Hindlimb muscle (tissue), 1 donor: Measurements from ENCODE around the gene CTNNB1. TPM values are rescaled to one million over a fixed set of nuclear protein-coding genes. Genes with fewer than 3 reads are reported as not detected.

Experiments
- DNase-seq: peaks from one replicate; pipeline ENCODE4 v3.0.0-alpha.2; 2013
- polyA plus RNA-seq: library from polyadenylated mRNA; unstranded; fragments of 120-200 nt; gene quantifications from one replicate; pipeline ENCODE4 v1.2.1, GENCODE V29; 2013; ENCODE audit not compliant: insufficient read length

CTNNB1 gene
- polyA plus RNA-seq, 1 donor = 283 TPM

GRCh38 chr3:41220906-41221677 lies 21.8 kb downstream of the CTNNB1 start:
- no peak for DNase-seq

GRCh38 chr3:41222012-41222411 lies 22.7 kb downstream of the CTNNB1 start:
- DNase-seq = no peak

GRCh38 chr3:41222501-41222900 lies 23.2 kb downstream of the CTNNB1 start:
- no peak for DNase-seq

- no peak for DNase-seq
Observed at GRCh38 chr3:41223078-41223477, 23.8 kb downstream of the CTNNB1 start.

GRCh38 chr3:41223691-41224090 lies 24.4 kb downstream of the CTNNB1 start:
- DNase-seq = no peak

GRCh38 chr3:41224120-41224806 lies 25.0 kb downstream of the CTNNB1 start:
- DNase-seq = no peak

- no peak for DNase-seq
Observed at GRCh38 chr3:41234823-41235721, 35.8 kb downstream of the CTNNB1 start.

- no peak for DNase-seq
Observed at GRCh38 chr3:41236228-41236627, 36.9 kb downstream of the CTNNB1 start.

- no peak for DNase-seq
Observed at GRCh38 chr3:41237907-41238306, 38.6 kb downstream of the CTNNB1 start.

GRCh38 chr3:41239587-41239986 lies 40.3 kb downstream of the CTNNB1 start:
- DNase-seq = no peak

GRCh38 chr3:41241161-41241560 lies 41.9 kb downstream of the CTNNB1 start:
- no peak for DNase-seq

- no peak for DNase-seq
Observed at GRCh38 chr3:41241800-41242571, 42.7 kb downstream of the CTNNB1 start.

GRCh38 chr3:41243183-41243582 lies 43.9 kb downstream of the CTNNB1 start:
- no peak for DNase-seq

- DNase-seq = no peak
Observed at GRCh38 chr3:41244620-41245336, 45.5 kb downstream of the CTNNB1 start.

- DNase-seq = no peak
Observed at GRCh38 chr3:41247055-41248004, 48.0 kb downstream of the CTNNB1 start.

- no peak for DNase-seq
Observed at GRCh38 chr3:41248525-41248924, 49.2 kb downstream of the CTNNB1 start.

GRCh38 chr3:41249318-41249717 lies 50.0 kb downstream of the CTNNB1 start:
- DNase-seq = no peak

- DNase-seq = no peak
Observed at GRCh38 chr3:41250825-41251224, 51.5 kb downstream of the CTNNB1 start.

- DNase-seq = no peak
Observed at GRCh38 chr3:41251593-41251992, 52.3 kb downstream of the CTNNB1 start.

- no peak for DNase-seq
Observed at GRCh38 chr3:41258239-41258800, 59.0 kb downstream of the CTNNB1 start.
